Hematopoietic multipotent progenitor cell (in vitro differentiated cells): ENCODE measurements around the gene PGAM1. TPM values are rescaled to one million over a fixed set of nuclear protein-coding genes. Genes with fewer than 3 reads are reported as not detected.
"Not testable (repeated sequence)": the region's sequence is repeated elsewhere in the genome, so short reads cannot be mapped to it uniquely, and the experiment has no call there.

Experiments used
- DNase-seq, 3 donors: peaks; one replicate each; pipeline ENCODE4 v3.0.0-alpha.2; 2011 to 2015; ENCODE audit warnings: low read depth in 2 of 3, low spot score in 2 of 3
- total RNA-seq: library from RNA; depleted of rRNA; stranded (reverse); fragments of >200 nt; gene quantifications from one replicate; pipeline ENCODE4 v1.2.3, GENCODE V29; 2012

PGAM1 gene
- total RNA-seq, 1 donor = 117 TPM

GRCh38 chr10:97454330-97455036 lies 28.5 kb downstream of the PGAM1 start:
- DNase-seq = no peak

GRCh38 chr10:97456034-97456685 lies 30.2 kb downstream of the PGAM1 start:
- no peak for DNase-seq

- DNase-seq = no peak
Observed at GRCh38 chr10:97456686-97457065, 30.7 kb downstream of the PGAM1 start.

GRCh38 chr10:97459111-97459510 lies 33.1 kb downstream of the PGAM1 start:
- no peak for DNase-seq

GRCh38 chr10:97459933-97460332 lies 33.9 kb downstream of the PGAM1 start:
- DNase-seq = no peak

- DNase-seq = no peak
Observed at GRCh38 chr10:97462309-97462708, 36.3 kb downstream of the PGAM1 start.

- peak; percentile 17 to 56 (median 25) for DNase-seq
Observed at GRCh38 chr10:97463363-97464132, 37.6 kb downstream of the PGAM1 start.

GRCh38 chr10:97464226-97464625 lies 38.2 kb downstream of the PGAM1 start:
- DNase-seq = no peak

GRCh38 chr10:97465982-97466381 lies 40.0 kb downstream of the PGAM1 start:
- DNase-seq = no peak

GRCh38 chr10:97466755-97467154 lies 40.8 kb downstream of the PGAM1 start:
- no peak for DNase-seq

GRCh38 chr10:97468162-97468561 lies 42.2 kb downstream of the PGAM1 start:
- DNase-seq = no peak

- not testable (repeated sequence) for DNase-seq
Observed at GRCh38 chr10:97468781-97469180, 42.8 kb downstream of the PGAM1 start.

GRCh38 chr10:97474918-97475317 lies 48.9 kb downstream of the PGAM1 start:
- DNase-seq = no peak

- DNase-seq = no peak
Observed at GRCh38 chr10:97475936-97476594, 50.1 kb downstream of the PGAM1 start.

GRCh38 chr10:97479410-97479809 lies 53.4 kb downstream of the PGAM1 start:
- DNase-seq = not testable (repeated sequence)

- no peak for DNase-seq
Observed at GRCh38 chr10:97479939-97480338, 53.9 kb downstream of the PGAM1 start.

- DNase-seq = no peak
Observed at GRCh38 chr10:97481071-97481470, 55.1 kb downstream of the PGAM1 start.

- no peak for DNase-seq
Observed at GRCh38 chr10:97482381-97482780, 56.4 kb downstream of the PGAM1 start.
